ENCODE measurements around the gene PAQR3.
"Not testable (repeated sequence)": the region's sequence is repeated elsewhere in the genome, so short reads cannot be mapped to it uniquely, and the experiment has no call there.

Gene PAQR3

DNA sequence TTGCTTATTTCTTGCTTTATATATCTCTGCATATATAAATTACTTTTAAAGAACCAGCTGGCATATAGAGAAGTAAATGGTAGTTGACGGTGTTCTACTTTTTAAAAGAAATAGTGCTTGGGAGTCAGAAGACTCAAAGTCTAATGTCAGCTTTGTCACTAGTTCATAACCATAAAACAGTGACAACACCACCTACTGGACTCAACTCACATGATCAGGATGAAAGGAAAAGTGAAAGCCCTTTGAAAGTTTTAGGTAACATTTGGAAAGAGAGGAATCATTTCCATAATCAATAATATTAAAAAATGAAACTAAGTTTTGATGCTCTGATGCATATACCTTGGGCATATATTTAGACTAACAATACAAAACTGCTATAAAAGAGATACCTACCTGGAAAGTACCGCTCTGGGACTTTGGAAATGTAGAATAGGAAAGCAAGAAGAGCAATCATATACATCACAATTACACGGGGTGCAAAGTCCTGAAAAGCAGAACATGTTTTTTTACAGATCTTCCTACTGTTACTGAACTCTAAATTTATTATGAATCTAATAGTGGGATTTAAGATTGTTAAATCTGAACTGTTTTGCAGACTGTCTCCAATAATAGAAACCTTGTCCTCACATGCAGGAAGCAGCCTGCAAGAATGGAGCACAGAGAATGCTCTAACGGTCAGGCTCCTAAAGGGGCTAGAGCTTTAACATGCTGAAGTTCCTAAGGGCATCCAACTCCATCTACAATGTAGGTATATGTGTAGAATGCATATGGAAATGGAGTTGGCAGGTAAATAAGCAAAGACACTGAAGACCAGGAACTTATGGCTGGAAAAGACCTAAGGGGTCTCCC is 15.6 kb downstream of the PAQR3 start:
- DNase-seq = no peak

DNA sequence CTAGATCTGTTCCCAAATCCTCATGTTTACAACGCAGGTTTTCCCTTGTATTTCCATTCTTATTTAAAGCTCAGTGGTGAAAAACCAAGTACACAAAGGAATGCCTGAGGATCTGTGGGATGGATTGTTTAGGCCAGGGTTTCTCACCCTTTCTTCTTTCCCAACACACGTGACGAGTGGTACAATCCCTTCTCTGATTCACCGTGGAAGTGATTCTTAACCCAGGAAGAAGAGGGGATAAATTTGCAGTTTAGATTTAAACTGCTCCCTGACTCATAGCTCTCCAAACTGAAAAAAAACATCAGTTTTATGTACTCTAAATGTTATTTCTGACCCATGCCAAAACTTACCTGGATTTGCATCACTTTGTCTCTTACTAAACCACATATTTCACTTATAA is 17.0 kb downstream of the PAQR3 start:
- DNase-seq = no peak

DNA sequence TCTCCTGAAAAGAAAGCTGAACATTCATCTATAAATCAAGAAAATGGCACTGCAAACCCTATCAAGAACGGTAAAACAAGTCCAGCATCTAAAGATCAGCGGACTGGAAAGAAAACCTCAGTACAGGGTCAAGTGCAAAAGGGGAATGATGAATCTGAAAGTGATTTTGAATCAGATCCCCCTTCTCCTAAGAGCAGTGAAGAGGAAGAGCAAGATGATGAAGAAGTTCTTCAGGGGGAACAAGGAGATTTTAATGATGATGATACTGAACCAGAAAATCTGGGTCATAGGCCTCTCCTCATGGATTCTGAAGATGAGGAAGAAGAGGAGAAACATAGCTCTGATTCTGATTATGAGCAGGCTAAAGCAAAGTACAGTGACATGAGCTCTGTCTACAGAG is 28.6 kb downstream of the PAQR3 start:
- DNase-seq = no peak

GRCh38 chr4:78908974-78909373 is 30.3 kb downstream of the PAQR3 start:
- not testable (repeated sequence) for DNase-seq

- no peak for DNase-seq
Observed at GRCh38 chr4:78907638-78908037, 31.6 kb downstream of the PAQR3 start.

DNA sequence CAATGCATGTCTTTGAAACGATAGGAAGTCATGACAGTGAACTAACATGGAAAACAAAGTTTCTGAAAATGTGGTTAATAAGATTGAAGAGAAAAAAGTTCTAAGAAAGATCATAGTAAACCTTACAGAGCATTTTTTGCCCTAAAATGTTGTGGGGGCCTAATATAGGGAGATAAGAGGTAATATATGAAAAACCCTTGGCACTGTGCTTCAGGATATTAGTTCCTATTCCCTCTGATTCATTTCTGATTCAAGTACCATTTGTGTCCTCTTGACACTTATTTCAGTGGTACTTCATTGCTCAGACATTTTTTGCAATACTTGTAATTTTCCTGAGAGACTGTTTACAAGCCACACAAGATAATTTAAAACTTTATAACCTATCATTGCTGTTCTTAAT is 35.1 kb downstream of the PAQR3 start:
- no peak for DNase-seq

DNA sequence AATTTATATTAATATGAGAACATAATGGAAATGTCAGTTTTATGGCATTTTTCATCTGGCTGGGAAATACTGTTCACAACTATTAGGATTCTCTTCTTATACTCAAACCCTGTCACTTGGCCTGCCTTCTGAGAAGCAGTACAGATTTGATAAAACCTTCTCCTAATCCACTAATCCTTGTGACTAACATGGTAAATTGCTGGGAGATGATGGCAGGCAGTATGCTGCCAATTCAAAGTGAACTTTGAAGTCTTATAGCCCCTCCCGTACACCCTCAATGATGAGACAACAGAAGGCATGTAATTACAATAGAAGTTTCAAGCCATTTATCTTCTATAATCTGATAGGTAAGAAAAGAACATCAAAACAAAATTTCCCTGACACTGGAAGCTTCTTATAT is 36.9 kb downstream of the PAQR3 start:
- DNase-seq = no peak

- DNase-seq = no peak
Observed at GRCh38 chr4:78901882-78902281, 37.4 kb downstream of the PAQR3 start.

DNA sequence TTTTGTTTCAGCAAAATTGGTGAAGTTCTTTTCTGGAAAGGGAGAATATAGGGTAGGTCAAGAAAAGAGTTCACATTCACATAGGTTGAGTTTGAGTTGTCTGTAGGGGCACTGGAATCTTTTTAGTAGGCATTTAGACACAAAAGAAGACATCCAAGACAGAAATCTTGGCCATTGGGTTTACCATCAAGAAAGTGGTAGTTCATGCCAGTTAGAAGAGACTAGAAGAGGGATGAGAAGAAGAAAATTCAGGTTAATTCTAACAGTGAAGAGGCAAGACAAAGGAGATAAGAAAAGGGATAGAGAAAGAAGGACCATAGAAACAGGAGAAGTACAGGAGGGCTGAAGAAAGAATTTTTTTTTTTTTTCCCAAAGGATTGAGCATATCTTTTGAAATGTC is 39.9 kb downstream of the PAQR3 start:
- DNase-seq = no peak

GRCh38 chr4:78889955-78890354 is 49.3 kb downstream of the PAQR3 start:
- no peak for DNase-seq

DNA sequence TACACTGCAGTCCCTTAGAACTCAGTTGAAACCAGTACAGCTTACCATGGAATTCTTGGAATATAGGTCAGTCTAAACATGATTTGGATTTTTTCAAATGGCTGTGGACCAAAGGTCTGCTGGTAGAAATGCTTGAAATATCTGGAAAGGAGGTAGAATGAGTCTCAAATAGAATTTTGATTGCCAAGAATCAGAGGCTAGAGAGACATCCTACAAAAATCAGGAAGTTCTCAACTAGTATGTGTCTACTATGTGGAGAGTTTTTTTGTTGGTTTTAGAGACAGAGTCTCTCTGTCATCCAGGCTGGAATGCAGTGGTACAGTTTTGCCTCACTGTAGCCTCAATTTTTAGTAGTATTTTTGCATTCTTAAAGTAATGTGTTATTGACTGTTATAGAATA is 53.6 kb downstream of the PAQR3 start:
- no peak for DNase-seq

DNA sequence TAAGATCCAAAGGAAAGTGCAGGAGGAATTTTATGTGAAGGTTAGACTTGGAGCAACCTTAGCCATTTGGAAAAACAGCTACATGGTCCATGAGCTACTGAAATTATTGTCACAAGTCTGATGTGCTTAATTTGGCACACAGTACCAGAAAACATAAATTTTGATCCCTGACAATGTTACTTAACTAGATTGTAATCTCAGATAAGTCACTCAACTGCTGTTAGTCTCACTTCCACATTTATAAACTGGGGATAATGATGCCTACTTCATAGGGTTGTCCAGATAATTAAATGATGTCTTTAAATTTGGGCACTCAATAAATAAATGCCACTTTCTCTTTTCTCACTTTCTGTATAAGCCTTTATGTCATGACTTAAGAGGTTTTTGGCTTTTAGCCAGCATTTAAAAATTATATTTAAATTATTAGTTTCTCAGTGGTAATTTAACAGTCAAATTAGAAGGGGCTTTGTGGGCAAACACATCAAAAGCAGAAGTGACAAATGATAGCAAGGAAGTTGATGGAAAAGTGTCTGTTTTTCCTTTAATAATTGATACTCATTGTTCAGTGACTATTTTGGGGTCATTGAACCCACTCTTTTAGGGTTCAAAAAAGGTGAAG is 58.3 kb downstream of the PAQR3 start:
- DNase-seq = no peak

DNA sequence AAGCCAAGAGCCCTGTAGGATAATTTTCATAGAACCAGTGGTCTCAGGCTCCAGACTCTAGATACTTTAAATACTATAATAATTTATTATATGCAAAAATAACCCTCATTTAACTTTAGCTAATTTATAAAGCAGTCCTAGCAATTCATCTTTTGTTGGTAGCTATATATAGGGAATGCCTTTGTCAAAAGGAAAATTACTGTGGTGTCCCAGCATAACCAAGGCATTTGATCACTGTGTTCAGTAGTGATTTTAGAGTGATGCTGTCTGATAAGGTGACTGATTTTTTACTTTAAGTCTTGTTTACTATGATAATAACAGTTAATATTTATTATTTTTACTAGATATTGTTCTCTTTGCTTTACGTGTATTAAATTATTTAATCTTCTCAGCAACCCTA is 61.2 kb downstream of the PAQR3 start:
- no peak for DNase-seq

DNA sequence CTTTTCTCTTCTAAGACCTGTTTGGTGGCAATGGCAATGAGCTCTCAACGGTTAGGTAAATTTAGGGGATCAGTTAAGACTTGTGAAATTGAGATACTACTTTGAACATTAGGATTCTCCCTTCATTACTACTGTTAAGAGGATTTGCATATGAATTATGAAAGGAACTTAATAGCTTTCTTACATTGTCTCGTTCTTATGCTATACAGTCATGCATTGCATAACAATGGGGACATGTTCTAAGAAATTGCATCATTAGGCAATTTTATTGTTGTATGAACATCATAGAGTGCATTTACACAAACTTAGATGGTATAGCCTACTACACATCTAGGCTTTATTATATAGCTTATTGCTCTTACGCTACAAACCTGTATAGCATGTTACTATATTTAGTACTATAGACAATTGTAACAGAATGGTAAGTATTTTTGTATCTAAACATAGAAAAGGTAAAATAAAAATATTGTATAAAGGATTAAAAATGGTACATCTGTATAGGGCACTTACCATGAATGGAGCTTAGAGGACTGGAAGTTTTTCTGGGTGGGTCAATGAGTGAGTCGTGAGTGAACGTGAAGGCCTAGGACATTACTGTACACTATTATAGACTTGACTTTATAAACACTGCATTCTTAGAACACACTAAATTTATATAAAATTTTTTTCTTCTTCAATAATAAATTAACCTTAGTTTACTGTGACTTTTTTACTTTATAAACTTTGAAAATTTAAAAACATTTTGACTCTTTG is 62.5 kb downstream of the PAQR3 start:
- DNase-seq = no peak

DNA sequence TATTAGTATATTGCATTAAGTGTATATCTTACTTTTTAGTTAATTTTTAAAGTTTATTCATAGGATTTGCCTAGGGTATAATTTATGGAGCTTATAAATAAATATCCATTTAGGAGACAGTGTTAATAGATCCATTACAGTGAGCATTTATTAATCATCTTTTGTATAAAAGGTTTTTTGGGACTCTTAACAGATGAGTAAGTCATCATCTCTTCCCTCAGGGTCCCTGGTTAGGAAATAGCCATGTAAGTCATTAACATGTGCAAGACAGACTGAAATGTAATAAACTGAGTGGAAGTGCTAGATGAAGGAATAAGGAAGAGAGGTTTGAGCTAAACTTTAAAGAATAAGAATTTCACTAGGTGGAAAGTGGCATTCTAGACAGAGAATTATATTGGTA is 69.2 kb downstream of the PAQR3 start:
- no peak for DNase-seq

DNA sequence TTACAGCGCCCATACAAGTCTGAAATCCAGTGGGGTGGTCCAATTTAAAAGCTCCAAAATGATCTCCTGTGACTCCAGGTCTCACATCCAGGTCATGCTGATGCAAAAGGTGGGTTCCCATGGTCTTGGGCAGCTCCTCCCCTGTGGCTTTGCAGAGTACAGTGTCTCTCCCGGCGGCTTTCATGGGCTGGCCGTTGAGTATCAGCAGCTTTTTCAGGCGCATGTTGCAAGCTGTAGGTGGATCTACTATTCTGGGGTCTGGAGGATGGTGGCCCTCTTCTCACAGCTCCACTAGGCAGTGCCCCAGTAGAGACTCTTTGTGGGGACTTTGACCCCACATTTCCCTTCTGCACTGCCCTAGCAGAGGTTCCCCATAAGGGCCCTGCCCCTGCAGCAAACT is 70.5 kb downstream of the PAQR3 start:
- DNase-seq = not testable (repeated sequence)

- DNase-seq = no peak
Observed at GRCh38 chr4:78865451-78865850, 73.8 kb downstream of the PAQR3 start.

- DNase-seq = peak; percentile 4
Observed at GRCh38 chr4:78864405-78865024, 74.7 kb downstream of the PAQR3 start.

DNA sequence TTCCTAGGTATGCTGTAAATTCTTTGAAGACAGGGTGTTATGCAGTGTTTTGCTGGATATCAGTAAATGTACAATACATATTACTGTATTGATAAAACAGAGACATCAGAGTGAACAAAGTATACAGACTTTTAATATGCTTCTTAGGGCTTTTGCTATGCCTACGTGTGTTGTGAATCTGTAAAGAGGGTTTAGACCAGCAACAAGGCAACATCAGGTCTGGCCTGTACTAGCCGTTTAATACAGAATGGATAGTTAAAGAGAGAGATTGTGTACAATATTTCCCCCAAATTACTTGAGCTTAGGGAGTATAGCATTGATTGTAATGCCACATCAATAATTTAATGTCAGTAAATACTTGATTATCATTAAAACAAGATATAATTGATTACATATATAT is 75.2 kb downstream of the PAQR3 start:
- DNase-seq = no peak

GRCh38 chr4:78863254-78863869 is 75.9 kb downstream of the PAQR3 start:
- DNase-seq = no peak

DNA sequence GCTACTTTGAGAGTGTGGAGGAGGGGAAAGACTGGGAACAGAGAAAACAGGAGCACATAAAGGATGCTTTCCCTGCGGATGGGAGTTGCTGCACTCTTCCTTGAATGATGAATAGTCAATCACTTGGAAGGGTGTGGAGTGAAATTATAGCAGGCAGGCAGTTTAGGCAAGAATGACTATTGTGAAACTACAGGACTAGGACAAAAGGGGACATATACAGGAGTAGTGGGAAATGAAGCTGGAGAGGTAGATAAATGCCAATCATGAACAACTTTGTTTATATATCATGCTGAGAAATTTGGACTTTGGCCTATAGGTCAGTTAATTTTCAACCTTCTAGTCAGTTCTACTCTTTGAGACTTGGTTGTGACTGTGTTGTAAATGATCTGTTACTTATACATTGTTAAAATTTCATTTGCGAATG is 76.9 kb downstream of the PAQR3 start:
- DNase-seq = no peak
